NCI-H526 (cell line): ENCODE data around the gene UNC5C.

Experiments
- DNase-seq, 2 experiments: peaks; one replicate each; lab custom pipeline; 2025; lab: John Stamatoyannopoulos, UW

Gene UNC5C

DNA sequence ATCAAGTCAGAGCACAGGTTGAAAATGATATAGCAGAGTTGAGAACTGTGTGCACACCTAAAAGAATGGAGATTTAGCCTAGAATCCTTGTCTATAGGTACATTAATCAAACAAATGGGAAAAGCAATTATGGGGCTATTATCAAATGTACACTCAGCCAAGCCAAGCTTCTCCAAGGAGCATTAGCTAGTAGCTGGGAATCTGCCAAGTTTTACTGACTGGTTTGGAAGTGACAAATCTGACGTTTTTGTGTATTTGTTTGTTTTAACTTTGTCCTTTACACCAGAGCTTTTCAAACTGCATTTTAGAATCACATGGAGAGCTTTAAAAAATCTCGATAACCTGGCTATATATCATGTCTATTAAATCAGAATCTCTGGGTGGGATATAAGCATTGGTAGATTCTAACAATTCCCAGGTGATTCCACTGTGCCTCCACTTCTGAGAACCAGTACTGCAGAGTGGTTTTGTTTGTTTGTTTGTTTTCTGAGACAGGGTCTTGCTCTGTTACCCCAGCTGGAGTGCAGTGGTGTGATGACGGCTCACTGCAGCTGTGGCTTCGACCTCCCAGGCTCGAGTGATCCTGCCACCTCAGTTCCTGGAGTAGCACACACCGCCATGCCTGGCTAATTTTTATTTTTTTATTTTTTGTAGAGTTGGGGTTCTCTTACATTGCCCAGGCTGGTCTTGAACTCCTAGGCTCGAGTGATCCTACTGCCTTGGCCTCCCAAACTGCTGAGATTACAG, 279.8 kb downstream of the UNC5C start:
- DNase-seq = no peak

DNA sequence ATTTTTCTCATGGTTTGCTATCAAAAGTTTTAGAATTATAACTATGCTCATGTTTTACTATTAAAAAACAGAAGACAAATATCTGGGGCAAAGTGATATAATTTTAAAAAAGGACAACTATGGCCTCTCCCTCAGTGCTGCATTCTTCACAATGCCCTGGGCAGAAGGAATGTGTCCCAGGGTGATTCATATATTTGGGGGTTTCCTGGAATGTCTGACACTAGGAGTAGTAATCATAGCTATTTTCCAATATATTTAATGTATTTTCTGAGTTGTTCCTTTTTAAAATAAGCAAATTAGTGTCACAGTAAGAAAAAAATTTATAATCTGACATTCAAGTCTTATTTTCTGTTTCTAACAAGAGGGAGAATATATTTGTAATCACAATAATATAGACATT, 281.7 kb downstream of the UNC5C start:
- no peak for DNase-seq

DNA sequence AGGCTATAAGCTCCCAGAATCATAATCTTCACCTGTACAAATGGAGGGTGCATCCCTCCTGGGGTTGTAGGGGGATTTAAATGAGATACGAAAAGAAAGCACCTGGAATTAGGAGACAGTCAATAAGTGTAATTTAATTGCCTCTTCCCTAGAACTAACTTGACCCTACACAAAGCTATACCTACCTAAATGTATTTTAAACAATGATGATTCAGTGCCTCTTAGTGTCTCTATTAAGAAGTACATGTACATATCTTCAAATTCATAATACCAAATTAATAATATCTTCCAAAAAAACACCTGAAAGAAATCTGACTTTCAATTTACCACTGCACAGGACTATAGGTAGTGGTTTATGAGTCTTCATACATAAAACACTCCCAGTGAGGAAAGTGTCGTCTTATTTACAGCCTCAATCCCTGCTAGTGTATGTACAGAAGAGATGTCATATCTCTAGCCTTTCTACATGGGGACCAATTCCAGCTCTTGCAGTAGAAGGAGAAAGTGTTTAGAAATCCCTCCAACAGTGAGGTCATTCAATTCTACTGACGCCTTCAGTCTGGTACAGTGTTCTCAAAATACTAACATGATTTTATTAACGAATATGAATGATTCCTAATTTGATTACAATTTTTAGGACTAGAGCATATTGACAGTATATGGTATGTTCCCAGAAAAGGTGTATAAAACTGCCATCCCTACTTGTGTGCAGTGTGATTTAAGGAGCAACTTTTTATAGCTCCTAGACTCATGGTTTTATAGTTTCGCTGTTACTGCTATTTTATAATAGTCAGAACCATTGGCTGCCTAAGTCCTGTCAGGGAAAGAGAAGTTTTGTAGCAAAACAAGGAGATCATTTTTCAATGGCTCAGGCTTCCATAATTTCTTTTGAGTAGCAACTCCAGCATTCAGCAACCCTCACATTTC, 282.7 kb downstream of the UNC5C start:
- no peak for DNase-seq

DNA sequence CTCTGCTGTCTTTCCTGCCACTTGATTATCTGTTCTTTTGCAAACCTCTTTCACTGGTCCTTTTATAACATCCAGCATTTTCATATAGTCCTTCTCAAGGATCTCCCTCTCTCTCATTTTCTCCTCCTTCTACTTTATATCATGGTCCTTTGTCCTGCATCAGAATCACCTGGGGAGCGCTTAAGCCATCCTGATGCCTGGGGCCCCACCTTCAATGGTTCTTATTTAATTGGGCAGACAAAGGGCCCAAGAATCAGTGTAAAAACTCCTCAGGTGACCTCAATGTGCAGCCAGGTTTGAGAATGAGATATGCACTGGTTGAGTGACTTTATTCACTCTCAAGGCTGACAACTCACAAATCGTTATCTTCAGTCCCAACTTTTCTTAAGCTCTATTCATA, 283.9 kb downstream of the UNC5C start:
- DNase-seq = no peak

DNA sequence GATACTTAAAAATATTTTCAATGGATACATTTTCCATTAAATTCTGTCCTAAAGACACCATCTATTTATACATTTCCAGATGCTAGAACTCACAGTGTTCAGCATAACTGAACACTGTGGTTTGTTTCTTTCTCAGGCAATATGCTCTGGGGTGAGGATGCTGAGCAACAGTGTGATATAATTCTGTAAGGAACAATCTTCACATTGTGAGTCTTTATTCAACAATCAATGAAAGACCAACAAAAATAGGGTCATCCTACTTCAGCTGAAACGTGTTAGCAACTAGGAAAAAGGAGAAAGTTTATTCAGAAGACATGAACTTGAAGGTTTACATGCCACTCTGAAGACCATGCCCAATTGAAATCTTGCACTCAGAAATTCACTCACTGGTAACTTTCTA, 284.8 kb downstream of the UNC5C start:
- DNase-seq = no peak

DNA sequence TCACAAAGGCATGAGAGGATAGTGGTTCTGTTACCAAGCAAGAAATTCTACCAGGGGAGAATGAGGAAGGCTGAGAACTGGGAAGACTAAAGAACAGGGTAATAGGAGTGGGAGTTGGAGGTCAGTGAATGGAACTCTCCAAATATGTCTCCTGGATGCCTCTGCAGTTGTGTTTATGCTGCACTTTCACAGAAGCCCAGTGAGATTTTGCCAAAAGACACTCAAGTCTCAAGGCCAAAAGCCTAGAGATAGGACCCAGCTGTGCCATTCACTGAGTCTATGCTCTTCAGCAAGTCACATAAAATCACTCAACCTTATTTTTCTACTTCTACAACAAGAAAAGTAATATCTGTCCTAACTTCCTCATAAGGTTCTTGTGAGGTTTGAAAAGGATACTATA, 285.4 kb downstream of the UNC5C start:
- no peak for DNase-seq

DNA sequence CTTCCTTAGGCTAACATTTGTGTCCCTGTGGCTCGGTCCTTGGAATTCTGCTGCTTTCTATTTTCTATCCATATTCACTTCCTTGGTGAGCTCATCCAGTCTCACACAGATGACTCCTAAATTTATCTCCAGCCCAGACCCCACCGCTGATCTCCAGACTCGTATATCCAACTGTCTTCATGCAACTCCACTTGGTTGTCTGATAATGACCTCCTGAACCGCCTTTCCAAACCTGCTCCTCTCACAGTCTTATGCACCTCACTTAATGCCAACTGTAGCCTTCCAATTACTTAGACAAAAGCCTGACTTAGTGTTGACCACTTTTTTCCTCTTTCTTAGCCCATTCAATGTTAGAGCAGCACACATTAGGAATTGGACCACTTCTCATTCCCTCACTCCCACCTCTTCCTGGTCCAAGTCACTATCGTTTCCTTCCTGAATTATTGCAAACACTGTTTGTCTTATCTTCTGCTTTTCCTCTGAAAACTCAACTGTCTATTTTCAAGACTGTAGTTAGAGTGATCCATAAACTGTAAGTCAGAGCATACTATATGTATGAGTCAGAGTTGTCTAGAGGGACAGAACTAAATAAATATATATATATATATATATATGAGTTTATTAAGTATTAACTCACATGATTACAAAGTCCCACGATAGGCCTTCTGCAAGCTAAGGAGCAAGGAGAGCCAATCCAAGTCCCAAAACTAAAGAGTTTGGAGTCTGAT, 292.5 kb downstream of the UNC5C start:
- no peak for DNase-seq

DNA sequence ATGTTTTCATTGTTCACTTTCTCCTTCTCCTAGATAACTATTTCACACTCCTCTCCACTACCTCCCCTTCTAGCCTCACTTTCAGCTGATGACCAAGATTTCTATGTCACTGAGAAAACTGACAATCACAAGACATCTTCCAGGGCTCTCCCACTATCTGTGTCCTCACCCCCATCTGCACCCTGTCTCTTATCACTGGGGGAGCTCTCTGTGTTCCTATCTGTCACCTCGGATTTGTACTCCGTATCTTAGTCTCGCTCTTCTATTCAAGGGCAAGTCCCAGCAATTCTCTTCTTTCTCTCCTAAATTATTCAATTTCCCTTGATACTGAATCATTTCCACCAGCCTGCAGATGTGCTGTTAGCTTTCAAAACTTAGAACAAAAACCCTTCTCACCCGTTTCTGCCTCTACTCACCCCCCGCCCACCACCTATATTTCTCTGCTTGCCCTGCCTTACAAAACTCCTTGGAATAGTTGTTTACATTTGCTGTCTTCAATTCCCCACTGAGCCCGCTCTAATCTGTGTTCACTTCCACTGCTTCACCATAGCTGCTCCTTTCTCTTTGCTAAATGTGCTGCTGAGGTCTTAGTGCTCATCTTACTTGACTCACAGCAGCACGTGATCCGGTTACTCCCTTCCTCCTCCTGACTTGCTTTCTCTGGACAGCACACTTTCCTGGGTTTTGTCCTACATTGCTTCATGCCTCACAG, 293.2 kb downstream of the UNC5C start:
- DNase-seq = no peak

DNA sequence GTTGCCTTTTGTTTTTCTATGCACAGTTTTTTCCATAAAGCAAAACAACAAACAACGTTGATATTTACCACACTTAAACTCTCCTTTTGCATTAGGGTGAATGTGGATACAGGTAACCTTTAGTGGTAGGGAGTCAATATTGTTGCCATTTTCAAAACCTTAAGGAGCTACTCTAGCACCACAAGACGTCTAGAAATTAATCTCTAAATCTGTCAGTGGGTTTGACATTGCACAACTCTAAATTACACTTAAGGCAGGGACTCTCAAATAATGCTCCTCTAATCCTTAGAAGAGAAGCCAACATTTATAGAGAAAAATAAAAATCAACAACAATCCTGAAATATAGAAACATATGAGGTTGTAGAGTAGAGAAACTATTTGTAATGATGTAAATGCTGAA, 297.2 kb downstream of the UNC5C start:
- DNase-seq = no peak

DNA sequence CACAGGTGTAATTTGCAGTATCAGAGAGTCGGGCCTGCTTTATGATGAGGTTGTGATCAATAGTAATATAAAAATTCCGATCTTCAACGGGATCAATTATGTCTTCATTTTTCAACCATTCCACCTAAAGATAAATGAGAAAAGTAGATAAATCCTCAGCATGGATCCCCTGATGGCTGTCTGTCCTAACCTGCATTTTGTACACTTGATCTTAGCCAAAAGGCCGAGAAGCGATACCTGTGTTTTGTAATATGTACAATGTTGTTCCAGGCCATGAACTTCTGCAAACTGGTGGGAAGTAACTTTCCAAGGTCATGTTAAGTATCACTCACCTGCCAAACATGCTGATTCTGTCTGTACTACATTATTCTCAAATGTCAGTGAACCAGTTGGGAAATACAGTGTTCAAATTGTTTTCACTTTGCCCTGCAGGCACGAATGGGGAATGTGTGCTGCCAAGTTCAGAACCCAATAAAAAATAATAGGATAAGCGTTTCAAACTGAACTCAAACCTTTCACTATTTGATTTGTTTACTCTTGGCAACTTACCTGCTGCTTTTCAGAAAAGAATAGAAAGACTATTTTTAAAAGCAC, 298.1 kb downstream of the UNC5C start:
- peak; percentile 11 to 44 for DNase-seq

DNA sequence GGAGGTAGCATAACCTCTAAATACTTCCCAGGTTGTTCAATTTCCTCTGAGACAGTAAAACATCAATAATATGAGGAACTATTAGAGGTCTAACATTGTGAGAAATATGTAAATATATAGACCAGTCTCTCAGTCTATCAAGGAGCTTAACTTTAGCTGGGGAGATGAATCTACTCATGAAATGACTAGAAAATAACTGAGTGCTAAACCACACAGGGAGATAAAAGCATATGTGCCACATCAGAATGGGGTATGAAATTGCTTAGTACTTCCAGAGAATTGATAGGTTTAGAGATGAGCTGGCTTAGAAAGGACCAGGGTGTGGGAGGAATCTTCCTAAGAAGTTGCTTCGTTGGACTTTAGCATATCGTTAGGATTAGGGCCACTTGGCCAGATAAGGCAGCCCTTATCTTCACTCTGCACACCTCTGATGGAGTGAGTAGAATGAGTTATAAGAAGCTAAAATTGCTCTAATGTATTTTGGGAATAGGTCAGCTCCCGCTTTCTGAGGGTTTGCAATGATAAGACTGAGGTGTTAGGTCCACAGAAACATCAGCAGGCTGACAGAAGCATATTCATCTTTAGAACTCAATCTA, 299.2 kb downstream of the UNC5C start:
- DNase-seq = no peak

DNA sequence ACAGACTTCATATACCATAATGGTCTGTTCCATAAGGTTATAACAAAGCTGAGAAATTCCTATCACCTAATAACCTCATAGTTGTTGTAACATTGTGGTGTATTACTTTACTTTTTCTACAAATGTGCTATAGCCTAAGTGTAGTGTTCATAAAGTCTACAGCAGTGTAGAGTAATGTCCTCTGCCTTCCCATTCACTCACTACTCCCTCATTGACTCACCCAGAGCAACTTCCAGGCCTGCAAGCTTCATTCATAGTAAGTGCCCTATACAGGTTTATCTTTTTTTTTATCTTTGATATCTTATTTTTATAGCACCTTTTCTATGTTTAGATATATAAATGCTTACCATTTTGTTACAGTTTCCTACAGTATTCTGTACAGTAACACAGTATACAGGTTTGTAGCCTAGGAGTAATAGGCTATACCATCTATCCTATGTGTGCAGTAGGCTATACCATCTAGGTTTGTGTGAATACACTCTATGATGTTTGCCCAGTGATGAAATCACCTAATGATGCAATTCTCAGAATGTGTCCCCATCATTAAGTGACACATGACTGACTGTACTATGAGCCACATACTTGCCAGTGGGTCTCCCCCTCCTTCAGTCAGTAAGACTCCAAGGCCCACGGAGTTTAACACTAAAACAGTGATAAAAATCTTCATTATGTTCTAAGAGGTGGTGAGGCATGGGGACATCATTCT, 299.9 kb downstream of the UNC5C start:
- DNase-seq = no peak

DNA sequence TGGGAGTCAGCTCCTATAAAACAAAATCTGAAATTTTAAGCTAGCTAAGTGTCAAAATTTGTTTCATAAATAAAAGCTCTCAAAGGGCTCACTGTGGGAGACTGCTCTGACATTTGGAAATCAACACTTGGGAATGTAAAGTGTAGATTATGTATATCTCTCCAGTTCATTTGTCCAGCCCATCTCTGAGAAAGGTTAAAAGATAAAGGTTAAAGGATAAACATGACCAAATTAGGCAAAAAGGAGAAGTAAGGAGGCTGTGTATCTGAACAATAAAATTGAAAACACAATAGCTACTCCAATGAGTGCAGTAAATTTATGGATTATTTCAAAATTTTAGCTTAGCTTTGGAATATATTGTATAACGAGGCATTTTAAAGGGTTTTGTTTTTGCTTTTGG, 304.9 kb downstream of the UNC5C start:
- no peak for DNase-seq

DNA sequence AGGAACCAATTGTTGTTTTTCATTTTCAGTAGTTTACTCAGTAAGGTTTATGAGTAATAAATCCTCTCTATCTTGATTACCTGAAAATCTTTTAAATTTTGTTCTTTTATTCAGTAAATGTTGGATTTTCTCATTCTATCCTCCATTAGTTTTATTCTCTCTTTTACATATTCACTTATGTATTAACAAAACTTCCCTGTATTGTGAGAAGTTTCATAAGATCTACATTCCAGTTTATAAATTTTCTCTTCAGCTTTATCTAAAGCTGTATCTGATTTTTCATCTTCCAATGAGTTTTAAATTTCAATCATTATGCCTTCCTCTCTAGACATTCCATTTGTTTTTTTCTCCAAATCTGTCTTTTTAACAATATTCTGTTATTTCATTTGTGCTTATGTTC, 310.2 kb downstream of the UNC5C start:
- DNase-seq = no peak

DNA sequence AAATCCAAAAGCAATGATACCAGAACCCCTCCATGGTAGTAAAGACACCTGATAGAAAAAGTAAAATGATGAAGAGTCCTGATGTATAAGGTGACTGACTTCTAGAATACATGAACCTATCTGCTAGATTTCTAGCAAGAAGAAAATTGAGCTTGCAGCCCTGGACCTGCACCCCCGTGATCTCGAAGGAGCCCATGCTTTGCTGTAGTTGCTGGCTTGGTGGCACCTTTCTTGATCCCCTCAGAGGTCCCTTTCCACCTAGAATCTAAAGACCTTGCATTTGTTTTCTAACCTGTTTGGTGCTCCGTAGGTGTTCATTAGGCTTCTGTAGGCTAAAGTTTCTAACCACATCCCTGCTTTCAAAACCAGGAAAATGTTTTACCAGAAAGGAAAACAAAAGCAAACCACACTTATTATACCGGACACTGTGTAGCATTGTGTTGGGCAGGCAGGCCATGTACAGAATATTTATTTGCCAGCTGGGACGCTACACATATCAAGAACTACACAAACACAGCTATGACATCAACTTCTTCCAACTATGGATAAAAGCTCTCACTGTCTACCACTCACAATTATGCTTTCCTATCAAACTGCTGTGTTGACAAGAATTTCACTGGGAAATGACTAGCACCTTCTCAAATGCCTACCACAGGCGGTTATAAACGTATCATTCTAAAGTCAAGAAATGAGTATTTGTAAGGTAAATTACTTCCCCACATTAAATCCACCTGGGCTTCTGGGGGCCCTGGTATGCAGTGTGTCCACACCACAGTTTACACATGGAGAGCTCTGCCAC, 316.2 kb downstream of the UNC5C start:
- peak in 1 of 2 experiments; percentile 35 for DNase-seq

DNA sequence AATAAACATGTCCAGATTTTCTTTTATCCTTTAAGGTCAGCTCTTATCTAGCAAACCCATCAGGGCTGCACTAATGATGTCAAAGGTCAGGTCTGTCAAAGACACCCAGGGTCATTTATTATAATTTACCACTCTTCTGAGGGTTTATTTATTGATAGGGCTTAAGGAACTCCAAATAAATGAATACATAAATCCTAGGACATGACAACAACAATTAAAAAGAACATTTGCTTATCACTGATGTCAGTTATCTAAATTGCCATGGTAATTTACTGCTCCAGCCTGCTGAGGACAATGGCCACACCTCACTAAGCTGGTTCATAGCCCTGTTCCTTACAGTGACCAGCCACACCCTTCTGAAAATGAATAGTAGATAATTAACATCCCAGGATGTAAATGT, 317.1 kb downstream of the UNC5C start:
- DNase-seq = peak in 1 of 2 experiments; percentile 11

DNA sequence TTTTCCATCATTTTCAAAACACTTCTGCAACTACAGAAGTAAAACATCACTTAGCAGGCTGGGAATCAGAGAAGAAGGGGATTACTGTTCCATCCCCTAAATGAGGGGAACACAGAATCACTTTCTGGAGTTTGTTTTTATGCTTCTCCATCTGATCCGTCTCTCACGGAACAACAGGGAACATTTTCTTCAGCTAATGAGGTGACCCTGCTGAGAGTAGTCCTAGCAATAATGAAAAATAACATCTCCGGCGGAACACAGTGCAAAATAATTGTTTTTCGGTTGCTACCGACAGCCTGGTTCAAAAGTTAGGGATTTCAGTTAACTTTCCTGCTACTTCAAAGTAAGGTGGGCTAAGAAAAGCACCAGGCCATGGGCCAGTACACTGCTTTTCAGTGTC, 322.9 kb downstream of the UNC5C start:
- DNase-seq = no peak

DNA sequence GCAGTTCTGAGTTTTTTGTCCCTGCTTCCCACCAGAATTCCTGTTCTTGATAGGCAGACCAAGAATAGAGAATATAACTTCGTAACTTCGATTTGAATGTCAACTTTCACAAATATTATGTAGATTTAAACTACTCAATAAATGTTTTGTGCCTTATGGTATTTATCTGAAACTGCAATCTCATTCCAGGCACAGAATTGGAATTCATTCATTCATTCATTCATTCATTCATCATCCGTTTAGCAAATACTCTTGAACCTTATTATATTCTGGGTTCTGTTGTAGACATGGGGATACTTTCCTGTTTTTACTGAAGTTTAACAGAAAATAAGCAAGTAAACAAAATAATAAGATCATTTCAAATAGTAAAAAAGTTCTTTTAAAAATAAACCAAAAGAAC, 324.4 kb downstream of the UNC5C start:
- DNase-seq = no peak
